Thyroid gland (tissue), 4 donors: ENCODE results near the gene ANAPC2. TPM values are rescaled to one million over a fixed set of nuclear protein-coding genes. Genes with fewer than 3 reads are reported as not detected.

Source experiments
- DNase-seq, 2 donors: peaks; one replicate each; pipeline ENCODE4 v3.0.0-alpha.2; 2019
- H3K27ac ChIP-seq, 3 donors: fragments of 200-600 bp; sonication (generic); 1 replicate in 2 of 3; 2 replicates in 1 of 3; pipeline ENCODE4 v1.5.1; 2016 to 2019; ENCODE audit warnings: mild to moderate bottlenecking in 1 of 3, moderate library complexity in 1 of 3
- H3K27me3 ChIP-seq: fragments of 200-600 bp; sonication (generic); one replicate; pipeline ENCODE4 v1.5.1; 2019
- H3K36me3 ChIP-seq, 2 donors: fragments of 200-600 bp; sonication (generic); one replicate each; pipeline ENCODE4 v1.5.1; 2016 to 2019
- H3K4me1 ChIP-seq, 2 donors: fragments of 200-600 bp; sonication (generic); one replicate each; pipeline ENCODE4 v1.5.1; 2017 to 2019
- H3K4me3 ChIP-seq, 3 donors: fragments of 200-600 bp; sonication (generic); replicated peaks in 1 of 3; 1 replicate in 2 of 3; 2 replicates in 1 of 3; pipeline ENCODE4 v1.5.1; 2016; ENCODE audit warnings: mild to moderate bottlenecking in 1 of 3
- H3K9me3 ChIP-seq: fragments of 200-600 bp; sonication (generic); one replicate; pipeline ENCODE4 v1.5.1; 2017
- CTCF ChIP-seq, 6 experiments: fragments of 200-600 bp in 3 of 6; fragments of 450-650 bp in 3 of 6; sonication (generic) in 3 of 6; IDR thresholded peaks; one replicate each; pipeline ENCODE4 v1.5.1; 2016 to 2019; ENCODE audit warnings: antibody characterized with exemption in 6 of 6, mild to moderate bottlenecking in 2 of 6, inconsistent platforms in 1 of 6, moderate library complexity in 1 of 6
- POLR2A ChIP-seq, 2 donors: fragments of 450-650 bp; IDR thresholded peaks; one replicate each; pipeline ENCODE4 v1.6.1; 2017; ENCODE audit warnings: antibody characterized with exemption in 2 of 2, mild to moderate bottlenecking in 2 of 2, moderate library complexity in 1 of 2
- WGBS, 2 donors: methylation state at CpG; one replicate each; pipeline ENCODE4 v1.1.5; 2017; 5-methylcytosine and 5-hydroxymethylcytosine counted together
- intact Hi-C: fragments of 100-400 bp; cut with DNase I; formaldehyde crosslinking; loops from one replicate; pipeline ENCODE4 v1.15.1; 2023
- total RNA-seq, 4 donors: library from RNA; depleted of rRNA; stranded (reverse); fragments of >200 nt; gene quantifications; one replicate each; pipeline ENCODE4 v1.2.3, GENCODE V29; 2016

ANAPC2 gene
- total RNA-seq, 4 donors from 2014 or later = 25.6 to 34.1 (median 31.8) TPM

DNA sequence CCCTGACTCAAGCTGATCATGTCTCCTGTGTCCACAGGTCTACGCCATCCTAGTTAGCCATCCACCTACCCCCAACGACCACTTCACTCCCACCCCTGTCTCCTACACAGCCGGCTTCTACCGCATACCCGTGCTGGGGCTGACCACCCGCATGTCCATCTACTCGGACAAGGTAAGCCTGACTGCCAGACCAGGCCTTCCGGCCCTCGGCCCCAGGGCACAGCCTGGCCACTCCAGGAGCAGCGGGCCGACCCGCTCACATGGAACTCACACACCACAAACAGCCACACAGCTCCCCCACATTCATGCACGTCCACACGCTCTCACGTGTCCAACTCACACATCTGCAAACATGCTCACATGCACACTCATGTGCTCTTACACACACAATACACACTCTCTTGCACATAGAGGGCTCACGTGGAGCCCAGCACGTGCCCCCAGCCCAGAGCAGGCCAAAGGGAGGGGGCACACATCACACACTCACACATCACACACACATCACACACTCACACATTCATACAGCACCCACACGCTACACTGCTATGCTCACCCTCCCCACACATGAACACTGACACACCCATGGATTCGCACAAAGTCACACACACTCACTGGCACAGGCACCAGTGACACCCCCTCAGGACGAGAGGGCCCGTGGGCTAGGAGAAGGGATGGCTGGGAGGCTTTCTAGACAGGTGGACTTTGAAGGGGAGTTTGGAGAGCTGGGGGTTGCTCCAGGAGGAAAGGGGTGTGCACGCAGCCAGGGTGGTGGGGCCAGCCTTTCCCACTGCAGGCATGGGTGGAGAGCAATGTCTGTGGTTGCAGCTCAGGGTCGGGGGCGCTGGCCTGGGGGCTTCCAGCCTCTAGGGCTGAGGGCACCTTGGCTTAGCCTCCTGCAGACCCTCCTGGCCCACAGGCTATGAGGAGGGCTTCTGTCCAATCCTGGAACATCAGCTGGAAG is 46.1 kb downstream of the ANAPC2 start:
- DNase-seq = no peak
- Histone ChIP-seq H3K27me3 (peaks cover 11% of the 10 kb centered on the region), H3K36me3 (no peaks in the 10 kb centered on the region), H3K4me3 (no peak overlapping the region), H3K9me3 (no peaks in the 10 kb centered on the region), H3K4me1 (peaks cover 0 to 3% of the 10 kb centered on the region in 2 donors), H3K27ac (no peak overlapping the region)
- no peak for TF ChIP-seq CTCF (IDR thresholded peaks at IDR 0.05)
- 71 to 75% methylated on average over 22 to 24 of the region's 24 CpGs for WGBS, 2 donors
- intact Hi-C loops = no loop called here

- no peak for DNase-seq
- H3K9me3 ChIP-seq = no peaks in the 10 kb centered on the region
- TF ChIP-seq POLR2A (IDR thresholded peaks at IDR 0.05) (no peak), CTCF (IDR thresholded peaks at IDR 0.05) (no peak)
- H3K4me1 ChIP-seq = peaks cover 0 to 3% of the 10 kb centered on the region in 2 donors
- H3K27me3 ChIP-seq = peaks cover 12% of the 10 kb centered on the region
- no peak overlapping the region for H3K4me3 ChIP-seq
- H3K36me3 ChIP-seq = no peaks in the 10 kb centered on the region
- WGBS, 2 donors = 53 to 75% methylated on average over 4 to 8 of the region's 17 CpGs
- intact Hi-C loops = no loop called here
- H3K27ac ChIP-seq = no peak overlapping the region
These were observed 47.1 kb downstream of the ANAPC2 start for GRCh38 chr9:137141050-137141810.

GRCh38 chr9:137140151-137141012 is 48.0 kb downstream of the ANAPC2 start:
- 63 to 69% methylated on average over 13 to 25 of the region's 26 CpGs for WGBS, 2 donors
- DNase-seq = no peak

More at GRCh38 chr9:137140151-137141012, 48.0 kb downstream of the ANAPC2 start:
- peaks cover 17% of the 10 kb centered on the region for H3K27me3 ChIP-seq
- intact Hi-C loops = no loop called here
- H3K4me3 ChIP-seq = no peak overlapping the region
- no peak overlapping the region for H3K27ac ChIP-seq
- TF ChIP-seq CTCF (IDR thresholded peaks at IDR 0.05) (no peak), POLR2A (IDR thresholded peaks at IDR 0.05) (no peak)
- H3K9me3 ChIP-seq = no peaks in the 10 kb centered on the region
- no peaks in the 10 kb centered on the region for H3K36me3 ChIP-seq
- peaks cover 0 to 3% of the 10 kb centered on the region in 2 donors for H3K4me1 ChIP-seq
